A673 (cell line): ENCODE results near the gene PRPF40B. TPM values are rescaled to one million over a fixed set of nuclear protein-coding genes. Genes with fewer than 3 reads are reported as not detected.

Experiments used
- BruUV-seq: library from RNA; stranded (reverse); fragments of 400-500 nt; replicated peaks from 2 replicates; lab custom pipeline; 2021; lab: Mats Ljungman, UMichigan
- CTCF ChIA-PET: fragments of 300-600 bp; sonication (Branson Sonifier 250); formaldehyde crosslinking; loops from one replicate; lab custom pipeline; 2022; ENCODE audit warnings: antibody characterized with exemption; lab: Charles Lee
- POLR2A ChIA-PET: fragments of 300-600 bp; sonication (Branson Sonifier 250); formaldehyde crosslinking; loops from one replicate; lab custom pipeline; 2022; ENCODE audit warnings: antibody characterized with exemption; ENCODE audit not compliant: low non-redundant PET; lab: Charles Lee
- DNase-seq: peaks from one replicate; pipeline ENCODE4 v3.0.0-alpha.2; 2015; ENCODE audit warnings: low spot score
- H3K27ac ChIP-seq: fragments of 200-600 bp; sonication (generic); 2 replicates; pipeline ENCODE4 v1.5.1; 2016; ENCODE audit warnings: mixed run types, low read depth, mild to moderate bottlenecking, mixed read lengths, antibody characterized with exemption, low read length; ENCODE audit not compliant: poor library complexity, severe bottlenecking
- H3K27me3 ChIP-seq: fragments of 200-600 bp; sonication (generic); replicated peaks from 2 replicates; pipeline ENCODE4 v1.6.1; 2017; ENCODE audit warnings: mixed run types, low read depth, mild to moderate bottlenecking, mixed read lengths, antibody characterized with exemption, low read length; ENCODE audit not compliant: insufficient read depth, poor library complexity
- H3K36me3 ChIP-seq: fragments of 200-600 bp; sonication (generic); 2 replicates; pipeline ENCODE4 v1.6.1; 2016; ENCODE audit warnings: mixed run types, mild to moderate bottlenecking, mixed read lengths, antibody characterized with exemption, low read length; ENCODE audit not compliant: insufficient read depth, poor library complexity, severe bottlenecking
- H3K4me1 ChIP-seq: fragments of 200-600 bp; sonication (generic); 2 replicates; pipeline ENCODE4 v1.6.1; 2017; ENCODE audit warnings: mixed run types, mild to moderate bottlenecking, mixed read lengths, antibody characterized with exemption, low read length; ENCODE audit not compliant: insufficient read depth, poor library complexity, severe bottlenecking
- H3K4me3 ChIP-seq: fragments of 200-600 bp; sonication (generic); 2 replicates; pipeline ENCODE4 v1.5.1; 2016; ENCODE audit warnings: low read depth, mixed run types, mild to moderate bottlenecking, mixed read lengths, low read length; ENCODE audit not compliant: poor library complexity, severe bottlenecking
- H3K9me3 ChIP-seq: fragments of 200-600 bp; sonication (generic); 2 replicates; pipeline ENCODE4 v1.6.1; 2016; ENCODE audit warnings: mixed run types, low read depth, mild to moderate bottlenecking, mixed read lengths, antibody characterized with exemption, low read length; ENCODE audit not compliant: poor library complexity, severe bottlenecking
- CTCF ChIP-seq: fragments of 300-800, 200-600 bp; sonication (generic); conservative IDR thresholded peaks from 2 replicates; pipeline ENCODE4 v1.5.1; 2017; ENCODE audit warnings: low read depth, mild to moderate bottlenecking, antibody characterized with exemption, low read length, moderate library complexity, mixed read lengths
- EZH2 ChIP-seq: fragments of 200-600 bp; sonication (generic); IDR thresholded peaks from 2 replicates; pipeline ENCODE4 v1.6.1; 2017; ENCODE audit warnings: borderline replicate concordance, low read depth, mild to moderate bottlenecking, mixed read lengths, antibody characterized with exemption, low read length; ENCODE audit not compliant: poor library complexity, severe bottlenecking
- intact Hi-C: fragments of 100-400 bp; cut with micrococcal nuclease; formaldehyde crosslinking; loops from one replicate; pipeline ENCODE4 v1.10.0; 2022; ENCODE audit not compliant: unreplicated experiment
- total RNA-seq: library from RNA; stranded (reverse); gene quantifications from 2 replicates; pipeline ENCODE4 v1.2.3, GENCODE V29; 2021

Gene PRPF40B
- total RNA-seq, 1 experiment from 2014 or later, result 14.0 TPM

GRCh38 chr12:49646871-49647654 lies 23.7 kb downstream of the PRPF40B start:
- H3K9me3 ChIP-seq, result no peaks in the 10 kb centered on the region
- intact Hi-C loops, result no loop called here
- peak overlapping the region; percentile 73 for H3K27ac ChIP-seq
- H3K36me3 ChIP-seq, result peaks cover 29% of the 10 kb centered on the region
- ChIA-PET POLR2A (no interaction called here), CTCF (interaction anchor here (0.6 kb wide), 2 partner anchors 285 to 614 kb away, joined by 6 to 7 read pairs; no protein-coding TSS in a partner anchor)
- DNase-seq, result peak; percentile 18
- H3K4me3 ChIP-seq, result no peak overlapping the region
- TF ChIP-seq CTCF (no peak), EZH2 (no peak)
- H3K27me3 ChIP-seq, result no peaks in the 10 kb centered on the region
- no TSS peak for BruUV-seq
- peaks cover 9% of the 10 kb centered on the region for H3K4me1 ChIP-seq

GRCh38 chr12:49647827-49648711 lies 24.7 kb downstream of the PRPF40B start:
- TF ChIP-seq CTCF (no peak), EZH2 (no peak)
- Histone ChIP-seq H3K4me3 (no peak overlapping the region), H3K36me3 (peaks cover 25% of the 10 kb centered on the region), H3K27ac (peak overlapping the region; percentile 73), H3K4me1 (peaks cover 9% of the 10 kb centered on the region), H3K9me3 (no peaks in the 10 kb centered on the region), H3K27me3 (no peaks in the 10 kb centered on the region)
- no TSS peak for BruUV-seq
- intact Hi-C loops, result no loop called here
- ChIA-PET POLR2A (interaction anchor here (0.5 to 0.6 kb wide), 2 partner anchors 95 to 150 kb away, joined by 3 to 4 read pairs; no protein-coding TSS in a partner anchor), CTCF (interaction anchor here (0.6 kb wide), 1 partner anchor 615 kb away, joined by 6 read pairs; no protein-coding TSS in a partner anchor)
- no peak for DNase-seq

- H3K27me3 ChIP-seq, result no peaks in the 10 kb centered on the region
- DNase-seq, result no peak
- H3K4me1 ChIP-seq, result peaks cover 9% of the 10 kb centered on the region
- BruUV-seq, result no TSS peak
- no peak overlapping the region for H3K4me3 ChIP-seq
- H3K27ac ChIP-seq, result no peak overlapping the region
- POLR2A ChIA-PET, result no interaction called here
- CTCF ChIA-PET, result no interaction called here
- H3K36me3 ChIP-seq, result peaks cover 25% of the 10 kb centered on the region
- no peaks in the 10 kb centered on the region for H3K9me3 ChIP-seq
- TF ChIP-seq EZH2, result no peak
- TF ChIP-seq CTCF, result no peak
- intact Hi-C loops, result no loop called here
Observed at GRCh38 chr12:49648712-49649003, 25.3 kb downstream of the PRPF40B start.
